Left cardiac atrium (tissue), 4 donors: Measurements from ENCODE around the gene CTAGE1. TPM values are rescaled to one million over a fixed set of nuclear protein-coding genes. Genes with fewer than 3 reads are reported as not detected.

ENCODE experiments used
- ATAC-seq, 2 donors: fragments of 200-7000 bp; cut with Tn5 transposase; one replicate each; pipeline ENCODE4 v1.9.1; 2020; ENCODE audit warnings: mild to moderate bottlenecking in 2 of 2, moderate library complexity in 2 of 2
- DNase-seq: peaks from one replicate; pipeline ENCODE4 v3.0.0-alpha.2; 2020
- intact Hi-C, 2 donors: fragments of 100-400 bp; cut with DNase I; formaldehyde crosslinking; loops; one replicate each; pipeline versions ENCODE4 v1.14.1 to v1.15.1; 2022 to 2023
- total RNA-seq, 2 donors: library from RNA; stranded (reverse); fragmentation: NEBNext Ultra II Directional; extraction: Animal tissue kit (Norgen Biotek cat#: 25700); gene quantifications; one replicate each; pipeline ENCODE4 v1.2.1, GENCODE V29; 2021
- donor health status: DM: no; HTN: yes; CAD: no.
- donor health status: DM: no; HTN: yes; CAD: no; lungs with severe emphysema.
- donor health status: DM: yes; HTN: yes; CAD: no.
- donor health status: Dilated cardiomyopathy.

The CTAGE1 gene
- total RNA-seq, 2 donors from 2014 or later: not detected

DNA sequence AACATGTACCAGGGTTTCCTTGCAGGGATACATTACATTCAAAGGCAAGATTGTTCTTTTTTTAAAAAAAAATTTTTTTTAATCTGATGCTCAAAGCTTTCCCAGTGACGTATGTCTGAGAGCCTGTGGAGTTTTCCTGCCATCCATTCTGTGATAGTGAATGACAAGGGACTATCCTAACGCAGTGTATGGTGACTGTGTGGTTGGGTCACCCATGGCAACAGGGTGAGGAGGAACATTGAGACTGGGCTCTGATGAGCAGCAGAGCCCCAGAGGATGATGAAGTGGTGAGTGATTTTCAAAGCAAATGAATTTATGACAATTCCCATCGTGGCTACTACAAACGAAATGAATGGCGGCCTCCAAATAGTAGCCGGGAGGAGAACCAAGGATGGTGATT, 28.6 kb upstream of the CTAGE1 start:
- intact Hi-C loops: no loop called here
- ATAC-seq: no peak

GRCh38 chr18:22441638-22442037, 23.9 kb upstream of the CTAGE1 start:
- DNase-seq (no peak), ATAC-seq (no peak)
- intact Hi-C loops: no loop called here

More for the DNA sequence above, 28.6 kb upstream of the CTAGE1 start:
- no peak for DNase-seq

DNA sequence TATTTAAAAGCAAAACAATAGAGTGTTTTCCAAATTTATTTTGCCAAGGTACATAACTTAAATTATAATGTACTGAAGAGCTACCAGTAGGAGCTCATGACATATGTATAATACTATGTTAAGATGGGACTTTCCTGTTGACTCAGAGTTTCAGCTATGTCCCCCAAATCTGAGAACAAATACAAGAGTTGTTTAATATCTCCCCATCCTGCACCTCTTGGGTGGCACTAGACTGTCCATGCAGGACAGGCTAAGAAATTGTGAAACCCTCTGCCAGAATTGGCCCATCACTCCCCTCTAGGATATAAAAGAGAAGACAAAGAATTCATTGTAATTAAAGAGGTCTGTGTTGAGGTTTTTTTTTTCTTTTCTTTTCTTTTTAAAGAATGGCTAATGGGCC, 21.7 kb upstream of the CTAGE1 start:
- DNase-seq (no peak), ATAC-seq (no peak)
- intact Hi-C loops: no loop called here

GRCh38 chr18:22436136-22436535, 18.4 kb upstream of the CTAGE1 start:
- ATAC-seq (no peak), DNase-seq (no peak)
- intact Hi-C loops: no loop called here

DNA sequence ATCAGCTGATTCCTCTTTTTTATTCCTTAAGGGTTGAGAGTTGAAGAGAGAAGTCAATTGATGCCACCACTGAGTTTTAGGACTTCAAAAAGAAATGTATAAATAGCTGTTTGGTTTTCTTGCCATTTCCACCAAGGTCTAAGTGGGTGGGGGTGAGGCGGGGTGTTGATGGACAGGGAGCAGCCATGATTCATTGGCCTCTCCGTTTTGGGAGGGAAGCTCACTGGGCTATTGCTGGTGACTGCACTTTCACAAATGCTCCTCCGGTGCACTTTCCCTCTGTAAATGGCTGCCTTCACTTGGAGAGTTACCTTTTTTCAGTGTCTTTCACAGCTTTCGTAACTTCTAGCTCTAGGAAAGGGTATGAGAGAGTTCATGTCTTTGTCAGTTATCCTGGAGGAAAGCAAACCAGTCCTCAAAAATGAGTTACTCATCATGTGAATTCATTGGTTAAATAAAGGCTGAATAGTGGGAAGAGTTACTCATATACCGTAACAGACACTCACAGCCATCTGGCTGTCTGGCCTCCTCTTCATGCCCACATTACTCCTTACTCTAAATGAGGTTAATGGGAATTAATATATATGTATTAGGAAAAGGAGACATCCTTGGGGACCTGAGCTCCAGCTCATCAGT, 17.4 kb upstream of the CTAGE1 start:
- no peak for DNase-seq
- intact Hi-C loops: no loop called here
- ATAC-seq: peak in 1 of 2 donors; percentile 26

DNA sequence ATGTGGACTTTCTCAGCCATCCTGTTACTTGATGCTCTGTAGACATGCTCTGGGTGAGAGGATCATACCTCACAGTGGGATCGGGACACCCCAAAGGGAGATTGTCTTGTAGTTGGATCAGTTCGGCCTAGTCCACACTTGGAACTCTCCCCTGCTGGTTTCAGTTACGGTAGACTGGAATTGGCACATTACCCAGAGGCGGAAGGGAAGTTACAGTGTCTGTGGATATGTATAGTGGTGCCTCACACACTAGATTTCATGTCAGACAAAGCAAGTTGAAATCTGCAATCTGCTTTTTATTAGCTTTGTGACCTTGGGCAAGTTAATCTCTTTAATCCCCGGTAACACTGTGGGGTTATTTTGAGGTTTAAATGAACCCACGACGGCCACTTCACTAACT, 16.2 kb upstream of the CTAGE1 start:
- DNase-seq: no peak
- intact Hi-C loops: no loop called here
- ATAC-seq: peak; percentile 25 to 58

DNA sequence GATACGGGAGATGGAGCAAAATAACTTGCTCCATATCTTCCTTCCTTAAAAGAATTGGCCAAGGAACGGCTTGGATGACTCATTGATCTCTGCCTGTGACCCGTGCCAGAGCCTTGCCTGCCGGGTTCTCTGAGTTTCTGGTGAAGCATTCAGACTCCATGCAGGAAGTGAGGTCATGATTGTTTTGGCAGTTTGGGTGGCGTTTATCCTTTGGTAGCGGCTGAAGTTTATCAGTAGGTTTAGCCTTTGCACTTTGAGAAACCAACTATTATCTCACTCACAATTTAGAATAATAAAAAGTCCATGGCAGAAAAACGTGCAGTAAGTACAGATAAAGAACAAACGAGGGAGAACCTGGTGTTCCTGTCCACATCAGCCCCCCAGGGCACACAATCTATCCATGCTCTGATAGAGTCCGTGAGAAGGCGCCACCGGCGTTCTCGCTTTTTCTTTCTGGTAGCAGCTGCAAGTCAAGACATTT, 15.0 kb upstream of the CTAGE1 start:
- DNase-seq: peak; percentile 90
- intact Hi-C loops: no loop called here
- peak; percentile 88 to 96 for ATAC-seq

DNA sequence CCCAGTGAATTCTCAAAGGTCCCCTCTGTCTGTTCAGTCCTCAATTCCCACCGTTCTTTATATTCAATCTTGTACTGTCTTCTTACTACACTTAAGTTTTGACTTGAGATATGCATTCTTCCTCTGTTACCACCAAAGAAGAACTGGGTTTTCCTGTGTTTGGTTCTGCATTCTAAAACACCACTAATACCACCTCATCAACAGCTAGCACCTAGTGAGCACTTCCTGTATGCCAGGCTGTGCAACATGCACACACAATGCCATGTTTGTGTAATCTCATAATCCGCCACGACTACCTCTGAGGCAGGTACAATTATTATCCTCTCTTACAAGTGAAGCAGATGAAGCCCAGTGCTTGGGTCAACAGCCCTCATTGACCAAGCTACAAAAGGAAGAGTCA, 11.8 kb upstream of the CTAGE1 start:
- ATAC-seq (no peak), DNase-seq (no peak)
- intact Hi-C loops: no loop called here

DNA sequence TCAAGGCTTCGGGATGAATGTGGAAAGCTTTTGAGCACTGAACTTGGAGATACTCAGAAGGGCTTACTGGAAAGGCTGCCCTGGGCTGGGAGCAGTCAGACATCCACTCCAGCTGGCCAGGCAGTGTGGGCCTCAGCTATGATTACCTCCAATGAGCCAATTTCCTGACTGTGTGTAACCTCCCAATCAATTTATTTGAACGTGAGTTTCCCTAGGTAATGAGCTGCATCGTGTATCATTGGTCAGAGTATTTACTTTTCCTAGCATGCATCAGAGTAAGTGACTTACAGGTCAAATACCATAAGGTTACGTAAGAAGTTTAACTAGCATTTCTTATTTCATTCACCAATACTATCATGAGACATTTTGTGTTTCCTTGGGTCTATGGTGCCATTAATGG, 11.0 kb upstream of the CTAGE1 start:
- intact Hi-C loops: no loop called here
- no peak for DNase-seq
- ATAC-seq: no peak

GRCh38 chr18:22427822-22428549, 10.3 kb upstream of the CTAGE1 start:
- intact Hi-C loops: no loop called here
- DNase-seq: no peak
- ATAC-seq: no peak

GRCh38 chr18:22424565-22424963, 6.8 kb upstream of the CTAGE1 start:
- DNase-seq (no peak), ATAC-seq (no peak)
- intact Hi-C loops: no loop called here

- intact Hi-C loops: no loop called here
- ATAC-seq: peak in 1 of 2 donors; percentile 74
- no peak for DNase-seq
These were observed 6.3 kb upstream of the CTAGE1 start for GRCh38 chr18:22423878-22424564.

DNA sequence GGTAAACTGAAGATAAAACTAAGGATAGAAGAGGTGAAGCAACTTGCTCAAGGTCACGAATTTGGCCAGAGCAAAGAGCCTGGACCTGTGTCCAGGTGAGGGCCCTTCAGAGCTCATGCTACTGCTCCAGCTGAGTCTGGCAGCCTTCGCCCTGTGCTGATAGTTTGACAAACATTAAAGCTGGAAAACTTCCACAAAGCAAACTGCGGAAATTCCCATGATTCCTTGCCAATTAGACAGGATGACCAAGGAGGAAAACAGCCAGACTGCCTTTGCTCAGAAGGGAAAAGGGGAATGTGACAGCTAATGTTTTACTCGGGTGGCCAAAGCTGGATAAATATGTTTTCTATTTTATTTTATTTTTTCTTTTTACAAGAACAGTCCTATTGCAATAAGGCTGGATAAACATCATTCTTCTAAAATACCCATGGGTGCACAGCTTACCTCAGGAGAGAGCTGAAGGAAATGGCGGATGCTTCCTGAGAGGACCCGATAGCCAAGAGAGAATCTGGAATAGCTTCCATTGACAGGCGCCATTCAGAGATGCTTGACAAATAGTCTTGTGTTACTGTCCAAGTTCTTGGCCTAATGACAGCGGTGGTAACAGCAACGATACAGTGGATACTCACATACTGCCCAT, 5.3 kb upstream of the CTAGE1 start:
- intact Hi-C loops: no loop called here
- ATAC-seq: peak; percentile 62 to 63
- DNase-seq: peak; percentile 48

DNA sequence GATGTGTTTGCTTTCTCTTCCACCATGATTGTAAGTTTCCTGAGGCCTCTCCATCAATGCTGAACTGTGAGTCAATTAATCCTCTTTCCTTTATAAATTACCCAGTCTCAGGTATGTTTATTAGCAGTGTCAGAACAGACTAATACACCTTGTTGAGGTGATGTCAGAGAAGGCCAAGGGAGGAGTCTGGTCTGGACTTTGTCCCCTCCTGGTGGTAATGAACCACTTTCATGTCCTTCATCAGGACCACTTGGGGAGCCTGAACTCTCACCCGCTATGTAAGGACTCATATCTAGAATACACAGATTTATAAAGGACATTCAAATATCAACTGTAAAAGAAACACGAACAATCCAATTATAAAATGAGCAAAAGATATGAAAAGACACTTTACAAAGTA, 2.9 kb upstream of the CTAGE1 start:
- ATAC-seq: no peak
- no peak for DNase-seq
- intact Hi-C loops: no loop called here

DNA sequence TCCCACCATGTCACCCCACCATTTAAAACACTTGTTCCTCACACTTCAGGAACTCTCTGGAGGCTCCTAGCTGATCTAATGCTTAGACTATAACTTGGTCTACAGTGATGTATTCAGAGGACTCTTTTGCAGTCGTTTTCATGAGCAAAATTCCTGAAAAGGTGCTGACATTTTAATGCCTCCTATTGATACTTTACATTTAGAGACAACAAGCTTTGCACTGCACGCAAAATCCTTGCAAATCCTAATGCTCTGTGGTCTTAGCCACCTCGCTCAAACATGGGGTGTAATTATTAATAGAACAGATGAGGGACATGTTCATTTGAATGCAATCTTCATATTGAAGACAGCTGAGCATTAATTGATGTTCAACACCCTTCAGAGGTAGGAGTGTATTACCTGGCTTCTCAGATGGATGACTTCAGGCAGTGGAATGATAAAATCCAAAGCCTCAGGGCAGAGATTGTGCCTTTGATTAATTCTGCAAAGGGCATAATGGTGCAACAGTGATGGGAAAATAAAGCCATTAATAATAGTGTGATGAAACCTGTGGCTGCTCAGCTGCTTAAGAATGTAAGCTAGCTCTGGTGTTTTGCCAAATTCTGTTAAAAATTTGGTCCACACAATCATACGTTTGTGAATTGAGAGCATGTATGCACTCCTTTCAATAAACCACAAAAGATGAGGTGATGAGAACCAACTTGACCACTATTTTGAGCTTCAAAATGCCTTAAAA, 5.4 kb downstream of the CTAGE1 start:
- intact Hi-C loops: no loop called here
- DNase-seq (no peak), ATAC-seq (peak; percentile 23 to 64)

- intact Hi-C loops: no loop called here
- DNase-seq (no peak), ATAC-seq (peak in 1 of 2 donors; percentile 30)
These were observed 6.3 kb downstream of the CTAGE1 start for GRCh38 chr18:22411446-22411845.

DNA sequence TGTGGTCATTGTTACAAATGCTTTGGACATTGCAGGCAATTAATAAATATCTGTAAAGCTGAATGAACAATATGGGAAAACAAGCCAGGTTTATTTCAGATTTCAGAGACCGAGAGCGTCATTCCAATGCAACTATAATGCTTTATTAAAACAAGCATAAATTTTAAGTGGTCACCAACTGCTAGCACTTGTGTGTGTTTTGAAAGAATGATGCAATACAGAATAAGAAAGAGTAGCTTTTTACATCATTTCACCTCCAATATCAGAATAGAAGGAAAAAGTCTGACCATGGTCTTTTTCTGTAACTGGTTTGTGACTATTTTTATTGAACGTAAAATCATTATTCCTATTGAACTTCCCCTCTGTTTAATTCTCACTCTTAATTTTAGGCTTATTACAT, 7.6 kb downstream of the CTAGE1 start:
- no peak for DNase-seq
- intact Hi-C loops: no loop called here
- no peak for ATAC-seq

- no peak for DNase-seq
- no peak for ATAC-seq
- intact Hi-C loops: no loop called here
These were observed 8.3 kb downstream of the CTAGE1 start for GRCh38 chr18:22409445-22409844.

DNA sequence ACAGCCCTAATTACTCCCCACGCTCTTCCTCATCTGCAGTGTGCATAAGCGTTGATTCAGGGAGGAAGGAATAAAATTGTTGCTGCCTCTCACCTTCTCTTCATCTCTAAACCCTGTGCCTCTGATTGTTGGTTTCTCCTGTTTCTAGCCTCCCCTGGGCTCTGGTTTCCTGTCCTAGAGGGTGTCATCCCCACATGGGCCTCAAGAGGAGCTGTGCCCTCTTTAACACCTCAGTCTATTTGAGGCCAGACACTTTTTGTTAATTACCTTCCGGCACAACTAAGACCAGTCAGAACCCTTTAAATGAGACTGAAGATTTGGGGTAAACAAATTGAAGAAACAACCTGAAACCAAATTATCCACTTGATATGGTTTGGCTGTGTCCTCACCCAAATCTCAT, 9.7 kb downstream of the CTAGE1 start:
- intact Hi-C loops: no loop called here

More for the DNA sequence above, 9.7 kb downstream of the CTAGE1 start:
- no peak for ATAC-seq
- no peak for DNase-seq
